Sigmoid colon (tissue), 4 donors: ENCODE data around the gene ROS1.

Experiments used
- CTCF ChIP-seq, 4 experiments: fragments of 450-650 bp in 3 of 4; fragments of 200-600 bp in 1 of 4; IDR thresholded peaks; one replicate each; pipeline ENCODE4 v1.5.1; 2016 to 2019; ENCODE audit warnings: antibody characterized with exemption in 4 of 4, mild to moderate bottlenecking in 3 of 4, moderate library complexity in 2 of 4
- EP300 ChIP-seq, 4 donors: sonication (generic); formaldehyde crosslinking; IDR thresholded peaks; one replicate each; pipeline ENCODE4 v1.6.1; 2017; ENCODE audit warnings: antibody characterized with exemption in 4 of 4
- POLR2A ChIP-seq, 2 donors: fragments of 450-650 bp; IDR thresholded peaks; one replicate each; pipeline ENCODE4 v1.6.1; 2016; ENCODE audit warnings: antibody characterized with exemption in 2 of 2, mild to moderate bottlenecking in 2 of 2, moderate library complexity in 2 of 2
- POLR2AphosphoS5 ChIP-seq, 4 donors: sonication (generic); formaldehyde crosslinking; IDR thresholded peaks; one replicate each; pipeline ENCODE4 v1.6.1; 2017; ENCODE audit warnings: antibody characterized with exemption in 4 of 4

GRCh38 chr6:117409420-117409819, 16.3 kb downstream of the ROS1 start:
- TF ChIP-seq POLR2A (IDR thresholded peaks at IDR 0.05) = no peak
- TF ChIP-seq CTCF (IDR thresholded peaks at IDR 0.05) = no peak
- no peak for TF ChIP-seq EP300 (IDR thresholded peaks at IDR 0.05)
- TF ChIP-seq POLR2AphosphoS5 (IDR thresholded peaks at IDR 0.05) = no peak
